Activated CD4-positive, alpha-beta T cell treated with anti-CD3 and anti-CD28 coated beads, Interleukin-2, amount 50 U/mL, for 4 hours (primary cell): ENCODE data around the gene RBM28.
A peak's percentile ranks its signal among the peaks of the same experiment; 100 is the strongest.

Experiments used
- DNase-seq, 2 experiments: peaks; one replicate each; pipeline ENCODE4 v3.0.0-alpha.2; 2020

The RBM28 gene

GRCh38 chr7:128343554-128344430 is at the start of gene RBM28:
RBM28 (minus strand) TSS chr7:128343908; CDS start chr7:128343793, 115 bp downstream.
- DNase-seq, result peak; percentile 75

GRCh38 chr7:128392446-128393327 is 49.0 kb upstream of the RBM28 start:
- no peak for DNase-seq

- no peak for DNase-seq
These were observed 48.1 kb upstream of the RBM28 start for GRCh38 chr7:128391805-128392204.

- no peak for DNase-seq
These were observed 47.3 kb upstream of the RBM28 start for GRCh38 chr7:128390871-128391565.

- no peak for DNase-seq
These were observed 46.1 kb upstream of the RBM28 start for GRCh38 chr7:128389618-128390329.

- no peak for DNase-seq
These were observed 45.4 kb upstream of the RBM28 start for GRCh38 chr7:128389085-128389617.

GRCh38 chr7:128388145-128388485 is 44.4 kb upstream of the RBM28 start:
- DNase-seq, result no peak

- DNase-seq, result peak; percentile 60 to 64
These were observed 43.8 kb upstream of the RBM28 start for GRCh38 chr7:128387216-128388144.

- no peak for DNase-seq
These were observed 42.5 kb upstream of the RBM28 start for GRCh38 chr7:128385988-128386925.

- DNase-seq, result no peak
These were observed 41.0 kb upstream of the RBM28 start for GRCh38 chr7:128384726-128385125.

- no peak for DNase-seq
These were observed 40.1 kb upstream of the RBM28 start for GRCh38 chr7:128383776-128384175.

- peak in 1 of 2 experiments; percentile 26 for DNase-seq
These were observed 37.6 kb upstream of the RBM28 start for GRCh38 chr7:128381161-128381821.

- no peak for DNase-seq
These were observed 36.9 kb upstream of the RBM28 start for GRCh38 chr7:128380483-128381106.

GRCh38 chr7:128379900-128380479 is 36.3 kb upstream of the RBM28 start:
- DNase-seq, result no peak

- no peak for DNase-seq
These were observed 34.9 kb upstream of the RBM28 start for GRCh38 chr7:128378637-128379036.

- no peak for DNase-seq
These were observed 32.4 kb upstream of the RBM28 start for GRCh38 chr7:128376077-128376476.

GRCh38 chr7:128374041-128374440 is 30.3 kb upstream of the RBM28 start:
- no peak for DNase-seq

- DNase-seq, result no peak
These were observed 29.9 kb upstream of the RBM28 start for GRCh38 chr7:128373606-128374005.
